Vagina (tissue), 2 donors: ENCODE data around the gene SCRN1. TPM values are rescaled to one million over a fixed set of nuclear protein-coding genes. Genes with fewer than 3 reads are reported as not detected.

Experiments used
- DNase-seq, 2 donors: peaks; one replicate each; pipeline ENCODE4 v3.0.0-alpha.2; 2017; ENCODE audit errors: extremely low spot score in 2 of 2
- H3K27ac ChIP-seq: fragments of 200-600 bp; sonication (generic); one replicate; pipeline ENCODE4 v1.5.1; 2019
- H3K27me3 ChIP-seq: fragments of 200-600 bp; sonication (generic); one replicate; pipeline ENCODE4 v1.5.1; 2019
- H3K36me3 ChIP-seq, 2 donors: fragments of 200-600 bp; sonication (generic); one replicate each; pipeline ENCODE4 v1.5.1; 2017 to 2019
- H3K4me1 ChIP-seq: fragments of 200-600 bp; sonication (generic); one replicate; pipeline ENCODE4 v1.5.1; 2019
- H3K4me3 ChIP-seq, 2 donors: fragments of 200-600 bp; sonication (generic); 1 replicate in 1 of 2; 2 replicates in 1 of 2; pipeline ENCODE4 v1.5.1; 2016 to 2019
- H3K9me3 ChIP-seq: fragments of 200-600 bp; sonication (generic); one replicate; pipeline ENCODE4 v1.5.1; 2019
- POLR2A ChIP-seq, 2 donors: fragments of 450-650 bp; IDR thresholded peaks; one replicate each; pipeline ENCODE4 v1.6.1; 2017; ENCODE audit warnings: antibody characterized with exemption in 2 of 2, mild to moderate bottlenecking in 2 of 2, moderate library complexity in 2 of 2
- POLR2AphosphoS5 ChIP-seq, 2 donors: sonication (generic); formaldehyde crosslinking; IDR thresholded peaks; one replicate each; pipeline ENCODE4 v1.9.0; 2017; ENCODE audit warnings: antibody characterized with exemption in 2 of 2, mild to moderate bottlenecking in 2 of 2, low read depth in 1 of 2; ENCODE audit not compliant: insufficient read depth in 1 of 2
- intact Hi-C: fragments of 100-400 bp; cut with DNase I; formaldehyde crosslinking; loops from one replicate; pipeline ENCODE4 v1.15.1; 2023
- total RNA-seq: library from RNA; depleted of rRNA; stranded (reverse); fragments of >200 nt; gene quantifications from one replicate; pipeline ENCODE4 v1.2.3, GENCODE V29; 2016
- TF ChIP-seq, protein P1 (sequence below), 3 experiments: fragments of 450-650 bp in 2 of 3; fragments of 200-600 bp in 1 of 3; sonication (generic) in 1 of 3; IDR thresholded peaks; one replicate each; pipeline ENCODE4 v1.5.1; 2017 to 2019; ENCODE audit warnings: antibody characterized with exemption in 3 of 3, mild to moderate bottlenecking in 2 of 3, moderate library complexity in 2 of 3

Gene SCRN1
- total RNA-seq, 1 donor from 2014 or later: 40.8 TPM

DNA sequence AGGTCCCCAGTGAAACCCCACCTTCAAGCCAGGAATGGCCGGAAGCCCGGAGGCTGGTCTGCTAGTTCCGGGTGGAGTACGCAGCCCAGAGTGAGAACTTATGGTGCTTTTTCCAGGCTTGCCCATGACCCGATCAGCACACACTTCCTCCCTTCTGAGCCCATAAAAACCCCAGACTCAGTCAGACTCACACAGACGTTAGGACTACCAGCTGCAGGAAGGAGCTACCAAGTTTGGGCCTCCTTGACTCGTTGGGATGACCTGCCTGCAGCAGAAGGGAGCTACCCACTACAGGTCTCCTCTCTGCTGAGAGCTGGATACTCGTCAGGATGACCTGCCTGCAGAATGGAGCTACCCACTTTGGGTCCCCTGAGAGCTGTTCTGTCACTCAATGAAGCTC lies 39.1 kb downstream of the SCRN1 start:
- Histone ChIP-seq H3K4me3 (no peak overlapping the region), H3K36me3 (peaks cover 0 to 37% of the 10 kb centered on the region in 2 donors), H3K9me3 (no peaks in the 10 kb centered on the region), H3K4me1 (no peaks in the 10 kb centered on the region), H3K27ac (no peak overlapping the region), H3K27me3 (no peaks in the 10 kb centered on the region)
- intact Hi-C loops: no loop called here
- TF ChIP-seq POLR2A (IDR thresholded peaks at IDR 0.05) (no peak), POLR2AphosphoS5 (IDR thresholded peaks at IDR 0.05; ENCODE audit: insufficient read depth in 1 of 2, low read depth in 1 of 2) (no peak)
- TF ChIP-seq, protein P1, sequence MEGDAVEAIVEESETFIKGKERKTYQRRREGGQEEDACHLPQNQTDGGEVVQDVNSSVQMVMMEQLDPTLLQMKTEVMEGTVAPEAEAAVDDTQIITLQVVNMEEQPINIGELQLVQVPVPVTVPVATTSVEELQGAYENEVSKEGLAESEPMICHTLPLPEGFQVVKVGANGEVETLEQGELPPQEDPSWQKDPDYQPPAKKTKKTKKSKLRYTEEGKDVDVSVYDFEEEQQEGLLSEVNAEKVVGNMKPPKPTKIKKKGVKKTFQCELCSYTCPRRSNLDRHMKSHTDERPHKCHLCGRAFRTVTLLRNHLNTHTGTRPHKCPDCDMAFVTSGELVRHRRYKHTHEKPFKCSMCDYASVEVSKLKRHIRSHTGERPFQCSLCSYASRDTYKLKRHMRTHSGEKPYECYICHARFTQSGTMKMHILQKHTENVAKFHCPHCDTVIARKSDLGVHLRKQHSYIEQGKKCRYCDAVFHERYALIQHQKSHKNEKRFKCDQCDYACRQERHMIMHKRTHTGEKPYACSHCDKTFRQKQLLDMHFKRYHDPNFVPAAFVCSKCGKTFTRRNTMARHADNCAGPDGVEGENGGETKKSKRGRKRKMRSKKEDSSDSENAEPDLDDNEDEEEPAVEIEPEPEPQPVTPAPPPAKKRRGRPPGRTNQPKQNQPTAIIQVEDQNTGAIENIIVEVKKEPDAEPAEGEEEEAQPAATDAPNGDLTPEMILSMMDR (IDR thresholded peaks at IDR 0.05): no peak
- DNase-seq: no peak

DNA sequence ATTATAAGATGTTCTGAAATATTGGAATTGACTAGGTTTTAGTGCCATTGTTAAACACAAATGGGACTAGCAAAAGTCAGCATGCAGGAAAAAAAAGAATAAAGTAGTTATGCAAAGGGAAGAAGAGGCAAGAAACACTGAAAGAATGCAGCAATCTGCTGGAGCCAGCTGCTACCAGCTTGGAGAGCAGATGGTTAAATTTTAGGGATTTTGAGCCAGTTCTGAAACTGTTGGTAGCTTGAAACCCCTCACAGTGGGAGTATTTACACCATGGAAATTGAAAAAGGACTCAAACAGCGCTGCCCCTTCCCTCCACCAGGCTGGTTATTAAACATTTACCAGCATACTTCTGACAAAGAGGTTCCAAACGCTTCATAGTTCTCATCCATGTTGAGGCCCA lies 41.0 kb downstream of the SCRN1 start:
- TF ChIP-seq POLR2A (IDR thresholded peaks at IDR 0.05) (no peak), POLR2AphosphoS5 (IDR thresholded peaks at IDR 0.05; ENCODE audit: insufficient read depth in 1 of 2, low read depth in 1 of 2) (no peak)
- TF ChIP-seq, protein P1 (IDR thresholded peaks at IDR 0.05): no peak
- H3K27ac ChIP-seq: no peak overlapping the region
- no peaks in the 10 kb centered on the region for H3K27me3 ChIP-seq
- DNase-seq: no peak
- peaks cover 0 to 31% of the 10 kb centered on the region in 2 donors for H3K36me3 ChIP-seq
- no peaks in the 10 kb centered on the region for H3K4me1 ChIP-seq
- no peak overlapping the region for H3K4me3 ChIP-seq
- intact Hi-C loops: no loop called here
- H3K9me3 ChIP-seq: no peaks in the 10 kb centered on the region

- no peaks in the 10 kb centered on the region for H3K4me1 ChIP-seq
- no peaks in the 10 kb centered on the region for H3K9me3 ChIP-seq
- H3K36me3 ChIP-seq: peaks cover 0 to 32% of the 10 kb centered on the region in 2 donors
- no peak for DNase-seq
- intact Hi-C loops: no loop called here
- H3K4me3 ChIP-seq: no peak overlapping the region
- no peak overlapping the region for H3K27ac ChIP-seq
- H3K27me3 ChIP-seq: no peaks in the 10 kb centered on the region
- TF ChIP-seq, protein P1 (IDR thresholded peaks at IDR 0.05): no peak
- TF ChIP-seq POLR2A (IDR thresholded peaks at IDR 0.05) (no peak), POLR2AphosphoS5 (IDR thresholded peaks at IDR 0.05; ENCODE audit: insufficient read depth in 1 of 2, low read depth in 1 of 2) (no peak)
Observed at GRCh38 chr7:29946428-29947186, 43.0 kb downstream of the SCRN1 start.

- no peak overlapping the region for H3K4me3 ChIP-seq
- no peaks in the 10 kb centered on the region for H3K9me3 ChIP-seq
- no peaks in the 10 kb centered on the region for H3K27me3 ChIP-seq
- DNase-seq: no peak
- TF ChIP-seq, protein P1 (IDR thresholded peaks at IDR 0.05): no peak
- no peak for TF ChIP-seq POLR2A (IDR thresholded peaks at IDR 0.05)
- TF ChIP-seq POLR2AphosphoS5 (IDR thresholded peaks at IDR 0.05; ENCODE audit: insufficient read depth in 1 of 2, low read depth in 1 of 2): no peak
- no peak overlapping the region for H3K27ac ChIP-seq
- H3K36me3 ChIP-seq: peaks cover 0 to 26% of the 10 kb centered on the region in 2 donors
- intact Hi-C loops: no loop called here
- no peaks in the 10 kb centered on the region for H3K4me1 ChIP-seq
Observed at GRCh38 chr7:29945259-29945809, 44.3 kb downstream of the SCRN1 start.

DNA sequence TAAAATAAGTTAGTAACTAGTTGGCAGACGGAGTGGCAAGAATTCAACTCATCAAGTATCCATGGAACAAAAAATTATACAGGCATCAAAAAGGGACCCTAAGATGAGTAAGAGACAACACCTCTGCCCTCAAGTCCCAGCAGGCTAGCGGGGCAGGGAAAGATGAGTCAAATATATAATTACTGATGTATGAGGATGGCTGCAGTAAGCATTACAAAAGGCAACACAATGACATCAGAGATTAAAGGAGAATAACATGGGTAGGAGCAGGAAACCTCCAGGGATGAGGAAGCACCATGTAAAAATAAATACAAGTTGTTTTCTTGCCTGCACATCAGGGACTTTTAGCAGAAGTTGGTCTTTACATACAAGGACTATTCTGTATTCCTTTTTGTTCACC lies 49.4 kb downstream of the SCRN1 start:
- H3K9me3 ChIP-seq: no peaks in the 10 kb centered on the region
- DNase-seq: no peak
- TF ChIP-seq POLR2A (IDR thresholded peaks at IDR 0.05): no peak
- no peak for TF ChIP-seq POLR2AphosphoS5 (IDR thresholded peaks at IDR 0.05; ENCODE audit: insufficient read depth in 1 of 2, low read depth in 1 of 2)
- TF ChIP-seq, protein P1 (IDR thresholded peaks at IDR 0.05): no peak
- no peaks in the 10 kb centered on the region for H3K4me1 ChIP-seq
- intact Hi-C loops: no loop called here
- peaks cover 0 to 43% of the 10 kb centered on the region in 2 donors for H3K36me3 ChIP-seq
- no peak overlapping the region for H3K27ac ChIP-seq
- no peaks in the 10 kb centered on the region for H3K27me3 ChIP-seq
- H3K4me3 ChIP-seq: no peak overlapping the region
